Dedifferentiated amniotic fluid mesenchymal stem cell (primary cell): Measurements from ENCODE around the gene TAPT1.

Experiments used
- DNase-seq: peaks from one replicate; pipeline ENCODE4 v3.0.0-alpha.2; 2016; ENCODE audit errors: extremely low spot score

TAPT1 gene

DNA sequence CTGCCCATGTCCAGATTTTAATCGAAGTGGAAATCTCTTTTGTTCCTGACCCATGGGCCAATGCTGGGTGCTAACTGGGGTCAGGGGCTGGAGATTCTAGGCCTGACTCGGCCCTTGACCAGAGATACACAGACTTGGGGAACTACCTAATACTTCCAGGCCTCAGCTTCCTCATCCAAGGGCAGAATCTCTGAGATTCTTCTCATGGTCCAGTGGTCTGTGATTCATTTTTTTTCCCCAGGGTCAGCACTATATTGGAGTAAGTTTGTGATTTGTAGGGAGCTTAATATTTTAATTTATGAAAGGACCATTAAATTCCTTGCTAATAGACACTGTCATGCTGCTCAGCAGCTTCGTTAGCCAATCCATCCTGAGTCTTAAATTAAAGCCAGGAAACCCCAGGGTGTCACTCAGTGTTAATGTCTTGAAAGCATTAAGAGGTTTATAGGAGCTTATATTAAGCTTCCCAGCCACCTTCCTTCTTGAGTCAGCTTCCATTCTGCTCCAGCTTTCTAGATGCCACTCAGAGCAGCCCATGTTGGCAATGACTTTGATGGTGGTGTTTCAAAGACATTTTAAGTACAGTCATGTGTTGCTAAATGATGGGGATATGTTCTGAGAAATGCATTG lies 115.5 kb downstream of the TAPT1 start:
- DNase-seq = no peak
